ENCODE measurements around the gene PRDM10.
A peak's percentile ranks its signal among the peaks of the same experiment; 100 is the strongest.
"Not testable (repeated sequence)": the region's sequence is repeated elsewhere in the genome, so short reads cannot be mapped to it uniquely, and the experiment has no call there.

Gene PRDM10

DNA sequence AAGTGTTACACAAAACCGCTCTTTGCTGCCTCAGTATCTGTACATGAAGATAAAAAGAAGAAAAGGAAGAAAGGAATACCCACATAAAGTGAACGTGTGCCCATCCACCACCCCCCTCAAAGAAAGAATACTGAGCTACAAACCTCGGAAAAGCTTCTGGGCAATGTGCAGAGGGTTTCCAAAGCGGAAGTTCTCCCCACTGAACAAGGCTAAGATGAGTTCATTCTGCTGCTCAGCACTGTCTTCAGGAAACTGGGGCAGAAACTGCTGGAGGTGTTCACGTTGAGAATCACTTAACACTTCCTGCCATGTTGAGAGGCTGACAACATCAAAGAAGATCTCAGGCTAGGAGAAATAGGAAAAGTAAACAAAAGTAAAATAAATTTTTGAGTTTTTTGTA lies 114.2 kb downstream of the PRDM10 start:
- FAIRE-seq = no peak

GRCh38 chr11:129885381-129885780 lies 117.3 kb downstream of the PRDM10 start:
- FAIRE-seq = no peak

DNA sequence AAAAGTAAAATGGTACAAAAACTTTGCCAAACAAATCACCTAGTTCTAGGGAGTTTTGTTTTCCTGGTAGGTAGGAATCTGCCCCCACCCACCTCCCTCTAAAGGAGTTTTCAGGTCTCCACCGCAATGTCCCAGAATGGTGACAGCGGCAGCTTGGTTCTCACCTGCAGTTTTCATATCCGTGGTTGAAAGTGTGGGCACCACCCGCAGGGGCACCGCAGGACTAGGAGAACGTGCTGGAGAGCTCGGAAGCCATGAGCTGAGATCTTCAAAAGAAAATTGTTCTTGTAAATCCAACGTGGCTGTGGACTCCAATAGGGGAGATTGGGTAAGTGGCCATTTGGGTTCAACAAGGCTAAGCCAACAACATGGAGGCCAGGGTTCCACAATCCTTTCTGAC lies 118.1 kb downstream of the PRDM10 start:
- FAIRE-seq = no peak

- FAIRE-seq = no peak
Observed at GRCh38 chr11:129881570-129882170, 121.0 kb downstream of the PRDM10 start.

GRCh38 chr11:129880311-129880710 lies 122.3 kb downstream of the PRDM10 start:
- no peak for FAIRE-seq

DNA sequence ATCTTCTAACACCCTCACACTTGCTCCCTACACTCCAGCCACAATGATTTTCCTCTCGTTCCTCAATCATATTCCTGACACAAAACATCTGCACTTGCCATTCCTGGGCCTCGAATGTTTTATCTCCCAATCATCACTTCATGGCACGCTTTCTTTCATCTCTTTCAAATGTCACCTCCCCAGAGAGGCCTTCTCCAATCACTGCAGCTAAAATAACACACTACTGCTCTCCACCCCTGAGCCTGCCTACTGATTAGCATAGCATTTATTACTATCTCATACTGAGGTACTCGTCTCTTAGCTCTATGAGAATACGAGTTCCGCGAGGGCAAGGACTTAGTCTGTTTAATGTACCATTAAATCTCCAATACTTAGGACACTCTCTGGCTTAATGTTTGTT lies 130.7 kb downstream of the PRDM10 start:
- FAIRE-seq = no peak

- FAIRE-seq = not testable (repeated sequence)
Observed at GRCh38 chr11:129868626-129869025, 134.0 kb downstream of the PRDM10 start.

GRCh38 chr11:129866311-129866710 lies 136.3 kb downstream of the PRDM10 start:
- no peak for FAIRE-seq

DNA sequence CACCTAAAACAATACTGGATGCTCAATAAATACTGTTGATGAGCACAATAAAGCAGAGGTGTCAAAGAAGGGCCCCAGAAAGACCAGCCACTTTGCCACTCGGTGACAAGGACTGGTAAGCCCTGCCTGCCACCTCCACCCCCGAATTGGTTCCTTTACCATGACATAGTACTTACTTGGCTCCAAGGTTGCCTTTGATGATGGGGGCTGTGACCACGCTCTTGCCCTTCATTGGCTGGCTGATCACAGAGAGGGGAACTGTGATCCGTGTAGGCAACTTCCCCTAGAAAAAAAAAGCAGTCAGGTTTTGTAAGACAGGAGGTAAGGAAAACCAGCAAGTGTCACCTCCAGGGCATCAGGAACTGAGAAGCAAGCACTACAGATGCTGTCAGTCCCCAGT lies 136.9 kb downstream of the PRDM10 start:
- no peak for FAIRE-seq

GRCh38 chr11:129864811-129865210 lies 137.8 kb downstream of the PRDM10 start:
- no peak for FAIRE-seq

DNA sequence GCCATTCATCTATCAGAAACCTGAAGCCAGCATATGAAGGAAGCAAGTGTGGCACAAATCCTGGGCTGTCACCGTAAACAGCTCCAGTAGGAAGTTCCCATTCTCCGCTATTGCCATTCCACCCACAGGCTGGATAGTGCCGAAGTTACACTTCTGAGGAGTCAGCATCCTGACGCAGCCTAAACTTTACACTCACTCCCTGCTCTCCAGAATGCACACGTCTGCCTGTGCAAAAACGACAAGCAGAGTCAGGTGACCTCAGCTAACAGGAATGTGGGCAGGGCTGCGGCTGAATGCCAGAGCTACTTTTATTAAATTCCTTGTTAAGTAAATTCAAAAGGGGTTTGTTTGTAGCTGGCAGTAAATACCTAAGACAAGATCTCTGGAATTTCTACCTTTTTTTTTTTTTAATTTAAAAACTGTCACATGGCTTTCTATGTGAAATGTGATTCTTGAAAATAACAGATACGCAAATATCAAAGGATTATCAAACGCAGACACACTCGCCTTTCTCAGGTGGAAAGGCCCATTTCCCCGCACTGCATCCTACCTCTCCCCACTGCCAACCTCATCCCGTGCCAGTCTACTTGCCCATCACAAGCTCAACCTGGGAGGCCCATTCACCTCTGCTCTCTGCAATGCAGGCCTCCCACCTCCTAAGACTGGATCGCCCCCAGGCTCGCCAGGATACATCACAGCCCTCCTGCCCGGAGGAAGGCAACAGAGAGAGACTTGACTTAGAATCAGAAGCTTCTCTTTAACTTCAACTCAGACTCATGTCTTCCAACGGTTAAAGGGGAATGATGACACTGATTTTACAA lies 140.7 kb downstream of the PRDM10 start:
- FAIRE-seq = no peak

DNA sequence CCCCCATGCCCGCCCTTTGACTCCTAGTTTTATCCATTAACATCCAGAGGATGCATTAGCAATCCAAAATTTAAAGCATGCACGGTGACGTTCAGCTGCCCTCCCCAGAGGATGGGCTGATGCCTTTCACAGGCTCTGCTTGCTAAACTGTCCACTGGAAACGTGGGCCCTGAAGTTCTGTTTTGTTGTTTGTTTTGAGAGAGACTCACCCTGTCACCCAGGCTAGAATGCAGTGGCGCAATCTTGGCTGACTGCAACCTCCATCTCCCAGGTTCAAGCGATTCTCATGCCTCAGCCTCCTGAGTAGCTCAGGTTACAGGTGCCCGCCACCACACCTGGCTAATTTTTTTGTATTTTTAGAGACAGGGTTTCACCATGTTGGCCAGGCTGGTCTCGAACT lies 146.6 kb downstream of the PRDM10 start:
- FAIRE-seq = no peak

GRCh38 chr11:129855086-129855485 lies 147.5 kb downstream of the PRDM10 start:
- no peak for FAIRE-seq

- no peak for FAIRE-seq
Observed at GRCh38 chr11:129854232-129854805, 148.3 kb downstream of the PRDM10 start.

DNA sequence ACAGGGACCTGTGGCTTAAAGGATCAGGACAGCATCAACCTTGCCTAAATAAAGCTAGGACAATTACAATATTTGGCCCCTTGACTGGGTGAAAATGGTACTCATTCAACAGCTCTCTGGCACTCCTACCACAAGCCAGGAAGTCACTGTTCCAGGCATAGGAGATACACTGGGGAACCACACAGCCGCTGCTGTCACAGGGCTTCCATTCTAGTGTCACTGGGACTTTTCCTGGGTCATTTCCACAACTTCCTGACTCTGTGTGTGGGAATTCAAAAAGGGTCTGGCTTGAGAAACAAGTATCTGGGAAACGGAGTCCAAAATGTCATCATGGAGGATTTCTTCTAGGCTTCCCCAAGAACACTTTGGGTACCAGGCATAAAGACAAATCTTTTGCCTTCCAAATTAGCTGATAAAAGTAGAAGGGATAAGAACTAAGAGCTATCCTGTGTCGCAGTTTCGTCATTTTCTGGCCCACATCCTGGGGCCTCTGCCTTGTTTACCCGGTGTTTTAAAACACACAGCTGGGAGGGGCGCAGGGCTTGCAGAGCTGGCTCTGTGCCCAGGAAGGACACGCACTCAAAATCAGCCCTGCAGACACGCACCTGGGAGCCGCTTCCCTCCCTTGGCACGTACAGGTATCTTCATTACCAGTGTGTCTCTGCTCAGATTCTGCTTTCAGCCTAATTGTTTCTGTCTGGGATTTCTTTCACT lies 149.0 kb downstream of the PRDM10 start:
- peak; percentile 41 for FAIRE-seq

- no peak for FAIRE-seq
Observed at GRCh38 chr11:129852125-129852740, 150.4 kb downstream of the PRDM10 start.
